Esophagus squamous epithelium (tissue), 4 donors: Measurements from ENCODE around the gene SRGAP2C.
"Not testable (repeated sequence)": the region's sequence is repeated elsewhere in the genome, so short reads cannot be mapped to it uniquely, and the experiment has no call there.

Experiments used
- CTCF ChIP-seq, 6 experiments: fragments of 450-650 bp in 4 of 6; fragments of 200-600 bp in 2 of 6; sonication (generic) in 2 of 6; IDR thresholded peaks; one replicate each; pipeline ENCODE4 v1.5.1; 2016 to 2019; ENCODE audit warnings: antibody characterized with exemption in 6 of 6, mild to moderate bottlenecking in 4 of 6, moderate library complexity in 4 of 6
- POLR2A ChIP-seq, 4 donors: fragments of 450-650 bp; IDR thresholded peaks; one replicate each; pipeline ENCODE4 v1.6.1; 2017; ENCODE audit warnings: antibody characterized with exemption in 4 of 4, mild to moderate bottlenecking in 4 of 4, moderate library complexity in 3 of 4

- TF ChIP-seq POLR2A, CTCF (IDR thresholded peaks at IDR 0.05): not testable (repeated sequence)
These were observed 1.4 kb downstream of the SRGAP2C start for GRCh38 chr1:121186191-121186590.
